ENCODE data around the gene TP63.
"Not testable (repeated sequence)": the region's sequence is repeated elsewhere in the genome, so short reads cannot be mapped to it uniquely, and the experiment has no call there.

The TP63 gene

GRCh38 chr3:189588475-189589178 lies 42.6 kb upstream of the TP63 start:
- H3K4me3 ChIP-seq (ENCODE audit: low read depth, low read length) = no peak overlapping the region
- DNase-seq (ENCODE audit: low read depth) = no peak
- TF ChIP-seq POLR2A (IDR thresholded peaks at IDR 0.05; ENCODE audit: extremely low read depth, insufficient read length) (no peak), MAX (IDR thresholded peaks at IDR 0.05; ENCODE audit: low read depth, low read length) (no peak), CTCF (IDR thresholded peaks at IDR 0.05; ENCODE audit: low read depth, low read length) (no peak), MYC (IDR thresholded peaks at IDR 0.05; ENCODE audit: low read depth, low read length) (no peak)

- TF ChIP-seq MYC (IDR thresholded peaks at IDR 0.05; ENCODE audit: low read depth, low read length) (no peak), MAX (IDR thresholded peaks at IDR 0.05; ENCODE audit: low read depth, low read length) (no peak), POLR2A (IDR thresholded peaks at IDR 0.05; ENCODE audit: extremely low read depth, insufficient read length) (no peak), CTCF (IDR thresholded peaks at IDR 0.05; ENCODE audit: low read depth, low read length) (no peak)
- H3K4me3 ChIP-seq (ENCODE audit: low read depth, low read length) = no peak overlapping the region
- DNase-seq (ENCODE audit: low read depth) = no peak
Measured at GRCh38 chr3:189589179-189589569, 42.0 kb upstream of the TP63 start.

- TF ChIP-seq MYC (IDR thresholded peaks at IDR 0.05; ENCODE audit: low read depth, low read length) = no peak
- no peak for TF ChIP-seq MAX (IDR thresholded peaks at IDR 0.05; ENCODE audit: low read depth, low read length)
- no peak for TF ChIP-seq POLR2A (IDR thresholded peaks at IDR 0.05; ENCODE audit: extremely low read depth, insufficient read length)
- TF ChIP-seq CTCF (IDR thresholded peaks at IDR 0.05; ENCODE audit: low read depth, low read length) = no peak
- DNase-seq (ENCODE audit: low read depth) = no peak
- H3K4me3 ChIP-seq (ENCODE audit: low read depth, low read length) = no peak overlapping the region
Measured at GRCh38 chr3:189590223-189590622, 41.0 kb upstream of the TP63 start.

GRCh38 chr3:189593581-189593980 lies 37.6 kb upstream of the TP63 start:
- TF ChIP-seq MYC (IDR thresholded peaks at IDR 0.05; ENCODE audit: low read depth, low read length) = no peak
- TF ChIP-seq POLR2A (IDR thresholded peaks at IDR 0.05; ENCODE audit: extremely low read depth, insufficient read length) = no peak
- TF ChIP-seq MAX (IDR thresholded peaks at IDR 0.05; ENCODE audit: low read depth, low read length) = no peak
- no peak for TF ChIP-seq CTCF (IDR thresholded peaks at IDR 0.05; ENCODE audit: low read depth, low read length)
- H3K4me3 ChIP-seq (ENCODE audit: low read depth, low read length) = no peak overlapping the region
- DNase-seq (ENCODE audit: low read depth) = no peak

GRCh38 chr3:189596078-189596979 lies 34.9 kb upstream of the TP63 start:
- DNase-seq (ENCODE audit: low read depth) = not testable (repeated sequence)

GRCh38 chr3:189597918-189598317 lies 33.3 kb upstream of the TP63 start:
- DNase-seq (ENCODE audit: low read depth) = no peak
- no peak overlapping the region for H3K4me3 ChIP-seq (ENCODE audit: low read depth, low read length)
- TF ChIP-seq MAX (IDR thresholded peaks at IDR 0.05; ENCODE audit: low read depth, low read length) (no peak), POLR2A (IDR thresholded peaks at IDR 0.05; ENCODE audit: extremely low read depth, insufficient read length) (no peak), MYC (IDR thresholded peaks at IDR 0.05; ENCODE audit: low read depth, low read length) (no peak), CTCF (IDR thresholded peaks at IDR 0.05; ENCODE audit: low read depth, low read length) (no peak)

More at GRCh38 chr3:189596078-189596979, 34.9 kb upstream of the TP63 start:
- H3K4me3 ChIP-seq (ENCODE audit: low read depth, low read length) = not testable (repeated sequence)
